Measurements from ENCODE around the gene ACTR10.

Gene ACTR10

DNA sequence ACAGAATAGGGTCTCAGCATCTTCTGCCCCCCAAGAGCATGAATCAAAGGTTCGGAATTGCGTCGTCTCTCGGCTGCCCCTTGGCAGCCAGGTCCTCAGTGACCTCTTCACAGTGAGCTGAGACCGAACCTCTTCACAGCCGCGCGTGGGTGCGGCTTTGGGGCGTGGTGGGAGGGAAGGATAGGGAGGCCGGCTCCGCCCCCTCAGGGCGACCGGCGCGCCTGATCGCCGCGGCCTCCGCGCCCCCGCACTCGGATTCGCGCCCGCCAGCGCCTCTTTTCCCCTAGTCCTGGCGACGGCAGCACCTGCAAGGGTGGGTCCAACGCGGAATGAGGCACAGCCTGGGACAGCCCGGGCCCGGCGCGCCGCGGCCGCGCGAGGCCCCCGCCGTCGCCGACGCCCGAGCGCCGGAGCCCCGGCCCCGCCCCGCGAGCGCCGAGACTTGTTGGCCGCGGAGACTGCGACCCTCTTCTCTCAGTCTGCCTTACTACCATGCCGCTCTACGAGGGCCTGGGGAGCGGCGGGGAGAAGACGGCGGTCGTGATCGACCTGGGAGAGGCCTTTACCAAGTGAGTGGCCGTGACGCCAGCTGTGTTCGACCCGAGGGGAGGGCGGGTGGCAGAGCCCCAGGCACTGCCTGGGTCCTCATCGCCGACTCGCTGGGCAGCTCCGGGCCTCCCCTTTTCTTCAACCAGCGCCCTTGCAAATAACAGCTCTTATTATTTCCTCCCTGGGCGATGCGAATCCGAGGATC is at the start of gene ACTR10:
TSS of gene ACTR10 (plus strand) at position 424 of the 754 bp plus-strand sequence. CDS start at position 493, 69 bp downstream.
- DNase-seq = peak; percentile 62

DNA sequence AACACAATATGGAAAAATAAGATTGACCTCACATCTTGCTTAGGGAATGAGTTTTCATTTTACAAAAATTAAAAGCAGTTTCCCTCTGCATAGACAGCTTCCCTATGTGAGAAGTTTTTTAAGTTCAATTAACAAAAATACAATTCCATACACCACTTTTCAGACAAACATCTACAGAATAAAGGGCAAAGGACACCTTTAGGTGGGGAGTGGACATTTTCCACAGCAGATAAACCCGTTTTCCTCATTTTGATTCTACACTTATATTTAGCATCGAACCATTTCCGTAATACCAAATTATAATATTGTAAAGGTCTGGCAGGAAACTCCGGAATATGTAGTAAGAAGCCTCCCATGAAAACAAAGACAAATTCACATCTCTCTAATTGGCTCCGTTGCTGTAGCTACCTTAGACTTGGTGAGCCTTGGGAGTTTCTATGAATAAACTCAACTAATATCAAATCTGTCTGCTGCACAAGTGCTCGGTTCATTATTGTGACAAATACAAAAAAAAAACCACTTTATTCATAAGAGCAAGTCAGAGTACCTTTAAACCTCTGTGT is 49.6 kb upstream of the ACTR10 start:
- DNase-seq = no peak

DNA sequence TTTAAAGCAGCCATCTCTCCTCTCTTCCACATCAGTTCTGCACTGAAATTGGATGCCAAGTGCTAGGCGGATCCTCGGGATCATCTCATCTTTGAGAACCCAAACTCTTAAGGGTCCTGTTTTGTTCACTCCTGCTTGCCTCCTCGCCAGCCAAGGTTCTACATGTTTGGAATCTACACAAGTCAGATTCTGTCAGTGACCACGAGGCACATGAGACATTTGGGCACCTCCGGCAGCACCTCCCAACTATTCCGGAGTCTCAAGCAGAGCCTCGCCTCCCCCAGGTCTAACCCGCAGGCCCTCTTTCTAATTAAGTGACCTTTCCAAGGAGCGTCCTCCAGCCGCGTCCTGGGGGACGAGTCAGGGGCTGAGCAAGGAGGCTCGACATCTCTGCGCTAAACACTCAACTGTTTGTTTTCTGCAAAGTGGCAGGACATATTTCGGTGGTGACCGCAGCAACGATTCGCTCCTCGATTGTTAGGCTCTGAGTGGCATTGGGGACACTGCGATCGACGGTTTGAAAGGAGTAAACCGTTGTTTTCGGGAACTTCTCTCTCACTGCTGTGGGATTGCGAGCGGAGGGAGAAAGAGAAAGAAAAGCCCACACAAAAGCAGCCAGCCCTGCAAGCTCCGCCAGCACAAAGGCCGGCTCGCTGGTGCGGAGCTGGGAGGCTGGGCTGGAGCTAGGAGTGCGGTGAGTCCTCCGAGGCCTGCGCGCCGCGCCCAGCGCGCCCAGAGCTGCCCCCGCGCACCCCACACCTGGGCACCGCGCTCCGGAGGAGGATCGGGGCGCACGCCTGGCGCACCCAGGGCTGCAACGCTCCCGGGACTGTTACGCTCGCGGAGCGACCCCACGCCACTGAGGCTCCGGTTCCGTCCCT is 48.6 kb upstream of the ACTR10 start:
- DNase-seq = no peak

DNA sequence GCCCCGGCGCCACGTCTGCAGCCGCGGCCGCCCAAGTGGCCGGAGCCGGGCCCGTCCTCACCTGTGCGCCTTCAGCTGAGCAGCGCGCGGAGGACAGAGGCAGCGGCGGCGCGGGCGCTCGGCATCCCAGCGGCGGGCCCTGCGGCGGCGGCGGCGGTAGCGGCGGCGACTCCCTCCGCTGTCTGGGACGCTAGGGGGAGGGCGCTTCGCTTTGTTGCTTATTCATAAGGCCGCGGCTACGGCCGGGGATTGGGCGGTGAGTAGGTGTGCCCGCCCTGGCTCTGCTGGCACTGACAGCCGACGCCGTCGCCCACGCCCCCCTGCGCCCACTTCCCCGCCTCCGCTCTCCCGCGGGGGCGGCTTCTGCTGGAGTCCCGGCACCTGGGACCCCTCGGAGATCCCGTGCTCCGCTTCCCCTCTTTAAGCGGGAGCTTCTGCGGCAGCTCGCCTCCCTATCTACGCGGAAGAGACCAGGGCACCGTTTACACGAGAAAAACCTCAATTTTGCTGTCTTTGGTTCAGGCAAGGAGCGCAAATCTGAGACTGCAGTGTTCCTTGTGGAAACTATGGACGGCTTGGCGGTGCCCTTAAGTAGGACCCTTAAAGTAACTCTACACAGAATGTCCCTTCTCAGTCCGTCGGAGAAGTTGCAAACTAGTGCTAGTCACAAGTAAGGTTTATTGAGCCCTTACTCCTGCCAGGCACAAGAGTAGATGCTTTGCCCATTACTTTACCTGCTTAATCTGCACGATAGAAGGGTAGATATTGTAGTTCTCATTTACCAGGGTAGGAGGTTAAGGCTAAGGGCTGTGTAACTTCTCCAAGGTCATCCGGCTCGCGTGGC is 47.7 kb upstream of the ACTR10 start, which contains the start of gene ARMH4:
TSS of gene ARMH4 (minus strand) at position 200 of the 844 bp plus-strand sequence. CDS start 12,855 bp downstream, outside the sequence.
- DNase-seq = peak; percentile 54

DNA sequence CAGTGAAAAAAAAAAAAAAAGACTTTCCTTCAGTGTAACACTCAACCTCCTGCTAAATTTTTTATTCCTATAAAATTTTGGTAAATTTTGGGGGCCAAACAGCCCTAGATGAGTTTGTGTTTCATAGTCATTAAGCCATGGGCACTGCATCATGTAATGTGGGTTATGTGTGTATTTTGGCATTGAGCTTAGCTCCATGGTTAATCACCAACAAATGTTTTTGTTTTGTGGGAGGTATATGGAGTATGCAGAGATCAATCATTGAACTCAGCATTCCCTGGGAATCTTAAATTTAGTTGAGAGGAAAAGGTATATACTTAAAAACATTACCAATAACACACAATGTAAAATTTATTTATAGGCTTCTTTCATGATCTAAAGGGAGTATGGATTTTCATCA is 39.4 kb upstream of the ACTR10 start:
- no peak for DNase-seq

DNA sequence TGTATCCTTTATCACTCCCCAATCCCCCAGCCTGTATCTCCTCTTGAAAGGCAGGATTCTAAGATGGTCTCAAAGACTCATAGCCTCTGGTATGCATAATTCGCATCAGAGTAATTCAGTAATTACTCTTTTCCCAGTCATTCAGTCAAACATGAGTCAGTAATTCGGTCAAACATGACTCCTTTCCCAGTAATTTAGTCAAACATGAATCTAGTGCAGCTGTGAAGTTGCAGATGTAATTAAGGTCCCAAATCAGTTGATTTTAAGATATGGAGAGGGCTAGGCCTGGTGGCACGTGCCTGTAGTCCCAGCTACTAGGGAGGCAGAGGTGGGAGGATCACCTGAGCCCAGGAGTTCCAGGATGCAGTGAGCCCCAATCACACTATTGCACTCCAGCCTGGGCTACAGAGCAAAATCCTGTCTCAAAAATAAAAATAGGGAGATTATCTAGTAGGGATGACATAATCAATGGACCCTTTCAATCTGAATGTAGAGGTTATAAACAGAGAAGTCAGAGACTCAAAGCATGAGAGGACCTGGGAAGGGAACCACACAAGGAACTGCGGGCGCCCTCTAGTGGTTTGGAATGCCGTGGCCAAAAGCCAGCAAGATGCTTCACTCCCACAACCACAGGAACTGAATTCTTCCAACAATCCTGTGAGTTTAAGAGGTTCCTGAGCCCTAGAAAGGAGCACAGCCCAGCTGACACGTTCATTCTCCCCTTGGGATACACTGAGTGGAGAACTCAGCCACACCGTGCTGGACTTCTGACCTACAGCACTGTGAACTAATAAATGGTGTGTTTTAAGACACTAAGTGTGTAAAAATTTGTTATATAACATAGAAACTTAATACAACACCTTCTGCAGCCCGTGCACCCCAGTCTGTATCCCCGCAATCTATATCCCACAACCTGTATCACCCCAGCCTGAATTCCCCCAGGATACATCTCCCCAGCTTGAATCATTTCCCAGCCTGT is 33.7 kb upstream of the ACTR10 start:
- peak; percentile 29 for DNase-seq

DNA sequence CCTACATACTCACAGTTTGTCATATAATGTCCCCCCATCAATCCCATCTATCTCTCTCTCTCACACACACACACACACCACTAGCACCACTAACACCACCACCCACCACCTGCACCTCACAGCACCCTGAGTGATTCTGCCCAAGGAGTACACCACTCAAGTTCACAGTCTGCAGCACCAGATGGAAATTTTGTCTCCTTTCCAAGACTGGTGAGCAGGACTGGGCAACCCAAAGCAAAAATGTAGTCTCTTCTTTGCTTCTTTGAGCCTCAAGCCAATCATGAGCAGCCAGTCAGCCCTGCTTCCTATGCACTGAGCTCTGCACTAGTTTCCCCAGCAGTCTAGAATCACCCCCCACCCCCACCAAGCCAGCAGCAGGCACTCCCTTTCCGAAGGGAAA is 32.9 kb upstream of the ACTR10 start:
- no peak for DNase-seq

DNA sequence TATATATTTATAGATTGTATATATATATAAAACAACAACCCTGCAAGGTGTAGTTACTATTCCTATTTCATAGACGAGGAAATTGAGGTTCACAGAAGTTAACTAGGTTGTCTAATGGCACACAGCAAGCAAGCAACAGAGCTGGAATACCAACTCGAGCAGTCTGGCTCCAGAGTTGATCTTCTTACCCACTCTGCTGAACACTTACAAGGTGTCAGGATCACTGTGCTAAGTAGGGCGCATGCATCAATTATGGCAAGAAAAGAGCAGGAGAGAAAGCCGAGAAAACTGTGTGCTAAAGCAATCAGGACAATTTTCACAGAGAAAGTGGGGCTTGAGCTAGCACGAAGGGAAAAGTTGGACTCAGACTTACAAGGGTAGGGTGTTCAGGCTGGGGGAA is 32.1 kb upstream of the ACTR10 start:
- DNase-seq = no peak

DNA sequence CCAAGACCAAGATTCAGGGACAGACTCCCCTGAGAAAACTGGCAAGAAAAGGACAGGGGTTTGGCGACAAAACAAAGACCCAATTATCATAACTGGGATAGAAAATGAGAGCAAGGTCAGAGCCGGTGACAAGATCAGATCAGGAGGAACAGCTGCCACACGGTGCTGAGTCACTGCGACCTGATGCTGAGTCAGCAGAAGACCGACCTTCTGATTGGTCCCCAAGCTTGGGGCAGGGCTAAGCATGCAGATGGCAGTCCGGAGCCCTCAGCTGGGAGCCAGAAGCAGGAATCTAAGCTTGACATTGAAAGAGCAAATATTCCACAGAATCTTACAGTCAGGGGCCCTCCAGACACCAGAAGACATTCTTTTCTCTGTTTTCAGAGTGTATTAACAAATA is 28.9 kb upstream of the ACTR10 start:
- DNase-seq = peak; percentile 69

DNA sequence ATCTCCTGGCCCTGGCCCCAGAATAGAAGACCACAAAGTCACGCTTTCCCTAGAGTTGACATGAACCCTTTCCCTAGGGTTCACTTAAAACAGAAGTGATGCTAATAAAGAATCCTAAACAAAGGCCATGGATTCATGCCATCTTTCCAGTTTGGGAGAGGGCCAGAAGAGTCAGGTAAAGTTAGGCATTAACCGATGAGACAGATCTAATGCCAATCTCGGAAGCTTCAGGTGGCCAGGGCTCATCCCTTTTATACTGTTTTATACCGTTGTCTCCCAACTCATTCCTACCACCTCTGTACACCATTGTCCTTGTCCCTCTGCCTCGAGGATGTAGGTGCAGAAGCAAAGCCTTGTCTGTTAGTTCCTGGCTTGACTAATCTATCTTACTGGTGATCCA is 22.8 kb upstream of the ACTR10 start:
- DNase-seq = no peak

DNA sequence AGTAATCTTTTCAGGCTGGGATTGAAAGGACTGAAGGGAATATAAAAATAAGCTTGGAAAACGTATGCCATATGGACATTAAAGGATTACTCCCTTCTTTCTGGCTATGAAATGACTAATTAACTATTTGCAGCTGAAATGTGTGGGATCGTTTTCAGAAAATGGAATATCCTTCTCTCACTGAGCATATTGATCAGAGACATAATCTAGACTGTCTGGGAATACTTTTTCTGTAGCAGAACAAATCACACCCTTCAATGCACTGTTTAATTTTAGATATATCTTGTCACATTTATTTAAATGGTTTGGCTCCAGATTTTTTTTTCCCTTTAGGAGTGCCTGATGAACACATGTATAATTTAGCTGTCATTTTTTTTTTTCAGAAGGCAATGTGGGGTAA is 10.8 kb upstream of the ACTR10 start:
- DNase-seq = no peak

DNA sequence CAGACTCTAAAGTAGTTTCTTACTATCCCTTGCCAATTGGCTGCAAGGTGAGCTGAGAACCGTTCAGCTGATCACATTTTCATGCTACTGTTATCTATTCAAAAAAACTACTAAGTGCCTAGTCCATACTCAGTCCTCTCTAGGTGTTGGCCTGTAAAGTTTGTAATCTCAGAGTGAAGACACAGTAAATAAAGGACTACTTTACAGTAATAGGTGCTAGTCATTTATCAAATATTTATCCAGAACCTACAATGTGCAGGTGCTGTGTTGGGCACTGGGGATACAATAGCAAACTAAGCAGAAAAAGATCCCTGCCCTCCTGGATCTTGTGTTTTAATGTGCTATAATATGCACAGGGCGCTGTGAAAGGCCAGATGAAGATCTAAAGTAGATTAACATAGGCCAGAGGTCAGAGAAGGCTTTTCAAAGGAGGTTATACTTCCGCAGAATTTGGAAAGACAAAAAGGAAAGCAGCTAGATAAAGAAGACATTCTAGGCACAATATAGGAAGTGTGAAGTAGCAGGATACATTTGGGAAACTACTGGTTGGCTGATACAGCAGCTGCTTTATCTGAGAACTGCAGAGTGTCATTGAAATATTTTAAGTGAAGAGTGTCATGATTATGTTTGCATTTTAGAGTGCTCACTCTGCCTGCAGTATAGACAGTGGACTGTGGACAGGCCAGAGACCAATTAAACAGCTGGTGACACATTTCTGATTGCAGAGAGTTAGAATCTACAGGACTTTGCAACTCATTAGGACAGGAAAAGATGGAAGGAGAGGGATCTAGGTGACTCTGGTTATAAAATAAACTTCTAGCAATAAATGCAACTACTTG is 8.0 kb upstream of the ACTR10 start:
- peak; percentile 40 for DNase-seq

DNA sequence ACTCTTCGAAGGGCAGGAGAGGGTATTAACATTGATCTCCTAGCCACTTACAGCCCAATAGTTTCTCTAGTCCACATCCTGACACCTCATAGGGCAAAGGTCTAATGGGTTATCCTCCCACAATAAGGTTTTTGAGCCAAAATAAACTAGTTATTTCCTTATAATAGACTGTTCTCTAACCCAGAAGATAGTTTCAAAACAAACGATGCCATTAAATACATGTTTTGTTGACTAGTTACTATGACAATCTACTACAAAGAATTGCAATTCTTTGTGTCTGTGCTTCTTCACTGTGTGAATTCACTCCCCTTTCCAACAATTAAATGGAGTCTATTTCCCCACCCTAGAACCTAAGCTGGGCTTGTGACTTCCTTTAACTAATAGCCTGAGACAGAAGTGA is 6.4 kb upstream of the ACTR10 start:
- peak; percentile 2 for DNase-seq

DNA sequence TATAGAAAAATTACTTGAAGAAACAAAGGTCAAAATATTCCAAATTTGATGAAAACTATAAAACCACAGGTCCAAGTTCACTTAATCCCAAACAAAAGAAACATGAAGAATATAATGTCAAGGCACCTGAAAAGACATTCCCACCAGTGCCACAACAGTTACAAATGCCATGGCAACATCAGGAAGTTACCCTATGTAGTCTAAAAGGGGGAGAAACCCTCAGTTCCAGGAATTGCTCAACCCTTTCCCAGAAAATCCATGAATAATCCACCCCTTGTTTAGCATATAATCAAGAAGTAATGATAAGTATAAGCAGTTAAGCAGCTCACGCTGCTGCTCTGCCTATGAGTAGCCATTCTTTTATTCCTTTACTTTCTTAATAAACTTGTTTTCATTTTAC is 3.8 kb upstream of the ACTR10 start:
- DNase-seq = no peak

DNA sequence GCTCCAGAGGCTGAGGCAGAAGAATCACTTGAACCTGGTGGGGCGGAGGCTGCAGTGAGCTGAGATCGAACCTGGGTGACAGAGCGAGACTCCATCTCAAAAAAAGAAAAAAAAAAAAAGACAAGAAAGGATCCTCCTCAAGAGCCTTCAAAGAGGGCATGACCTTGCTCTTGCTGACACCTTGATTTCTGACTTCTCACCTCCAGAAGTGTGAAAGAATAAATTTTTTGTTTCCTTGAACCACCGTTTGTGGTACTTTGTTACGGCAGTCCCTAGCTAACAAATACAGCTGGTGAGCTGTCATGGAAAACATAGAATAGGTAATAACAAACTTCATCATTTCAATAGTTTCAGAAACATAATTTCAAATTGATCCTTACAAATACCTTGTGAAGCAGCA is 1.9 kb upstream of the ACTR10 start:
- no peak for DNase-seq

DNA sequence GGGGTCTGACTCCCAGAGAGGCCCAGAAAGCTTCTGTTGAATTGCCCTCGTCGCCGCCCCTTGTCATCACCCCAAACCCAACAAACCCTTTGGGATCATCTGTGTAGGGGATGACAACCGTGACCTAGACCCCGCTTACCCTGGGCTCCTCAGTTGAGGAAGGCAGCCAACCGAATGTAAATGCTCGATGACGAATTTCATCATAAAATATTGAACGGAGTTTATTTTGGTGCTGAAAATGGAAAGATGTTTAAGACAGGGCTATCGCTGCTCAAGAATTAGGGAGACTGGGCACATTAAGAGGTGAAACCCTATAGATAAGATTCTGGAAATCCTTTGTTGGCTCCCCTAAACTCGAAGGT is 512 bp downstream of the ACTR10 start:
- DNase-seq = no peak

DNA sequence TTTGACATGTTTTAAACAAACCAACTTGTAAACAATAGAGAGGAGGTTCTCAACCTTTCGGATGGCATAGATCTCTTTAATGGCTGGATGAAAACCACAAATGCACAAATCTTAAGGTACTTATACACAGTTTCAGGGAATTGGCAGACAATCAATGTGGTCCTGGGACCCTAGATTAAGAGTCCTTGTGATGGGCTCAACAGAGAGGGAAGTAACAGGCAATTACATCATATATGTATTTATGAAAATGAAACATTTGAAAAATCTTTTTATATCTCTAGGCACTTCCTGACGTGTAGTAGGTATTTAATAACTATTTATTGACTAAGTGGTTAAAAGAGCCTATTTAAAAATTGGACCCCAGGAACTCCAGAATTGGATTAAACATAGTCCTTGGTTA is 897 bp downstream of the ACTR10 start:
- DNase-seq = no peak

DNA sequence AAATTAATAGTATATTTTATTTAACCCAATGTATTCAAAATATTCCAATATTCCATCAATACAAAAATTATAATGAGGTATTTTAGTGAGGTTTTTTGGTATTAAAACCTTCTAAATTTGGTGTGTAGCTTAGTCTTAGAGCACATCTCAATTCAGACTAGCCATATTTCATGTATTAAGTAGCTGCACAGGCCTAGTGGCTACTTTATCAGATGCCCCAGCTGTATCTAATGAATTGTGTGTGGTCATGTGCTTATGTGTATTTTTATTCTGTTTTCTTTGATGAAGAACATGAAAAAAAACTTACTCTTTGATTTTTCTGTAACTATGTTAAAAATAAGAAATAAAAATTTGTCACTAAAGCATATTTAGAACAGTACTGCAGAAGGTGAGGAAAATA is 13.2 kb downstream of the ACTR10 start:
- DNase-seq = no peak

DNA sequence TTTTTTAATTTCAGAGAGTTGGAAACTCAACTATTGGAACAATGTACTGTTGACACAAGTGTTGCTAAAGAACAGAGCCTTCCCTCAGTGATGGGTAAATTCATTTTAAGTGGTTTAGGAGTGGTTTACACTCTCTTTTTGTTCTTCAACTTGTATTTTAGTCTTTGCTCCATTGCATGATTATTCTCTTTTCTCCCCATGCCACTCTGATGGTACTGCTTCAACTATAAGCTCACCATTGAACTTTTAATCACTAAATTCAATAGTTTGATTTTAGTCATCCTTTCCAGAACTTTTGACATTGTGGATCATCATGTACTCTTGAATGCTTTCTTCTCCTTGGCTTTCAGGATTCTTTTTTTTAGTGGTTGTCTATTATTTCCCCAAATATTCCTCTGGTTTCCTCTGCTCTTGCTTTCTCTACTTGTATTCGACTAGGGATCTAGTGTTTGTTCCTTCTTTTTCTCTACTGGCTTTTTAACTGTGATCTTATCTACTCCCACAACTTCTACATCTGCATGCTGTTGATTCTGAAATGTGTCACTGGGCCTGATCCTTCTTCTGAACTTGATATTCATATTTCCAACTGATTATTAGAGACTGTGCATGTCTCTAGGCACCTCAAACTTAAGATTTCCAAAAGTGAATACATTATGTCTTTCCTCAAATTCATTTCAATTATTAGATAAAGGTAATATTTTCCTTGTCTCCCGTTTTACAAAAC is 15.4 kb downstream of the ACTR10 start:
- DNase-seq = no peak

DNA sequence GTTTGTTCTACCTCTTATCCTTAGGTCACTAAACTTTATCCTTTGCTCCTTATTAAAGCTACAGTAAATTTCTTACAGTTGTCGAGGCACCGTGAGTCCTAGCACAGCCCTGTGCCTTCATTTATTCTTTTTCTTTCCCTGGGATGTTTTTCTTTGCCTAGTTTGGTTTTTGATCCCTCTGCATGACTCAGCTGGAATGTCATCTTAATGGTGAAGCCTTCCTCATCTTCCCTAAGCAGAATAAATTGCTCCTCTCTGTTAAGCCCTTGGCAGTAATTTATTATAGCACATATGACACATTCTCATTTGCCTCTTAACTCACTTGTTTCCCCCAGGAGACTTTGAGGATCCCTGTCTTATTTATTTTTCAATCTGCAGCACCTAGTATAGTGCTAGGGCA is 16.6 kb downstream of the ACTR10 start:
- no peak for DNase-seq
